ENCODE results near the gene PAOX. TPM values are rescaled to one million over a fixed set of nuclear protein-coding genes. Genes with fewer than 3 reads are reported as not detected.

The PAOX gene
- total and polyA plus RNA-seq, 2 of the 13 experiments (the other 11 are each of a cell fraction or from before 2014, with no cell fraction given), result 0.49 to 0.77 TPM

DNA sequence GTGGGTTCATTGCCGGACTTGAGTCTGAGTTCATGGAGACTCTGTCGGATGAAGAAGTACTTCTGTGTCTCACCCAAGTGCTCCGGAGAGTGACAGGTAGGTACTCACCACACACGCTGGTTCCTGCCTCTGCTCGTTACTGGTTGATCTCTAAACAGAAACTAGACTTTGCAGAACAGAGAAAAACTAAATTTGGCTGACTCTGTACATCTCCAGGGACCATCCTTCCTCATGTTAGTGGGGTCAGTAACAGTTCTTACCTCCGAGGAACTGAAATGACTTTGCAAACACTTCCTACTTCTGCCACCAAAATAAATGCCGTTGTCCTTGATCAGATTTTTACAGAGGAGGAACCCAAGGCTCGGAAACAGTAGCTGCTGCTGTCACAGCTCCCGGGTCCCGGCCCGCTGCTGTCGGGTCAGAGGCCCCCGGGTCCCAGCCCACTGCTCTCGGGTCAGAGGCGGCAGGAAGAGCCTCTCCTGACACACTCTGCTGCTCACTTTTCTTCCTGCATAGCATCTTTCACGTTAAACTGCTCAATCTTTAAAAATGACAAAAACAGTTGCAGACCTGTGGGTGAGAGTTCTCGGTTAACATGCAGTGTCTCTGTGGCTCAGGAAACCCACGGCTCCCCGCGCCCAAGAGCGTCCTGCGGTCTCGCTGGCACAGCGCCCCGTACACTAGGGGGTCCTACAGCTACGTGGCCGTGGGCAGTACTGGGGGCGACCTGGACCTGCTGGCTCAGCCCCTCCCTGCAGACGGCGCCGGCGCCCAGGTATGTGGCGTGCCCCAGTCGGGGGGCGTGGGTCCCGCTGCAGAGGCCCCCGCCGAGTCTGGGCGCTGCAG, 10.1 kb downstream of the PAOX start:
- POLR2A ChIA-PET, result no interaction called here
- Histone ChIP-seq H3K79me2 (ENCODE audit: insufficient read depth, low read length) (no peaks in the 10 kb centered on the region), H2AFZ (ENCODE audit: low read length) (no peak overlapping the region), H3K27me3 (ENCODE audit: control insufficient read depth in 1 of 2, insufficient read depth in 2 of 2, low read length in 2 of 2) (no peaks in the 10 kb centered on the region), H3K4me3 (replicated peaks in 1 of 3; ENCODE audit: insufficient read depth in 1 of 3, low read depth in 2 of 3, low read length in 3 of 3) (no peak overlapping the region), H3K9ac (ENCODE audit: insufficient read depth, low read depth, low read length) (no peak overlapping the region), H3K36me3 (replicated peaks in 1 of 2; ENCODE audit: control insufficient read depth in 1 of 2, insufficient read depth in 2 of 2, low read length in 2 of 2) (no peaks in the 10 kb centered on the region), H3K27ac (ENCODE audit: extremely low read length, insufficient read depth, low read length) (no peak overlapping the region), H4K20me1 (ENCODE audit: insufficient read depth, low read length) (no peaks in the 10 kb centered on the region), H3K4me1 (ENCODE audit: insufficient read depth, low read length) (peaks cover 13% of the 10 kb centered on the region), H3K9me3 (ENCODE audit: low read length) (no peaks in the 10 kb centered on the region), H3K4me2 (ENCODE audit: low read depth, low read length) (no peak overlapping the region)
- in situ Hi-C loops (cut with HindIII; ENCODE audit: extremely low pct_ligation_motif_present, low pct_unique_long_range_greater_than_20kb) (no loop called here), intact Hi-C loops (cut with micrococcal nuclease; ENCODE audit: unreplicated experiment) (no loop called here)
- no peak for ATAC-seq
- CTCF ChIA-PET (ENCODE audit: low intra/inter-chr PET ratio, low total read pairs), result no interaction called here
- DNase-seq (ENCODE audit: low spot score), result no peak
- 81% methylated on average over 21 of the region's 39 CpGs for WGBS (ENCODE audit: low lambda C conversion rate)
- FAIRE-seq, result no peak
- no TSS peak for BruUV-seq (replicated peaks)
- no peak for TF ChIP-seq FOXJ3 (CRISPR knock-in tag; IDR thresholded peaks at IDR 0.05; ENCODE audit: borderline replicate concordance)
- TF ChIP-seq, protein P1, sequence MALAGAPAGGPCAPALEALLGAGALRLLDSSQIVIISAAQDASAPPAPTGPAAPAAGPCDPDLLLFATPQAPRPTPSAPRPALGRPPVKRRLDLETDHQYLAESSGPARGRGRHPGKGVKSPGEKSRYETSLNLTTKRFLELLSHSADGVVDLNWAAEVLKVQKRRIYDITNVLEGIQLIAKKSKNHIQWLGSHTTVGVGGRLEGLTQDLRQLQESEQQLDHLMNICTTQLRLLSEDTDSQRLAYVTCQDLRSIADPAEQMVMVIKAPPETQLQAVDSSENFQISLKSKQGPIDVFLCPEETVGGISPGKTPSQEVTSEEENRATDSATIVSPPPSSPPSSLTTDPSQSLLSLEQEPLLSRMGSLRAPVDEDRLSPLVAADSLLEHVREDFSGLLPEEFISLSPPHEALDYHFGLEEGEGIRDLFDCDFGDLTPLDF (CRISPR knock-in tag; IDR thresholded peaks at IDR 0.05), result no peak
- TF ChIP-seq FOXA1 (IDR thresholded peaks at IDR 0.05), result no peak
- no peak for TF ChIP-seq FOXA1 (CRISPR knock-in tag; IDR thresholded peaks at IDR 0.05)
- no peak for TF ChIP-seq ZNF879 (CRISPR knock-in tag; IDR thresholded peaks at IDR 0.05)
- TF ChIP-seq, protein P2, sequence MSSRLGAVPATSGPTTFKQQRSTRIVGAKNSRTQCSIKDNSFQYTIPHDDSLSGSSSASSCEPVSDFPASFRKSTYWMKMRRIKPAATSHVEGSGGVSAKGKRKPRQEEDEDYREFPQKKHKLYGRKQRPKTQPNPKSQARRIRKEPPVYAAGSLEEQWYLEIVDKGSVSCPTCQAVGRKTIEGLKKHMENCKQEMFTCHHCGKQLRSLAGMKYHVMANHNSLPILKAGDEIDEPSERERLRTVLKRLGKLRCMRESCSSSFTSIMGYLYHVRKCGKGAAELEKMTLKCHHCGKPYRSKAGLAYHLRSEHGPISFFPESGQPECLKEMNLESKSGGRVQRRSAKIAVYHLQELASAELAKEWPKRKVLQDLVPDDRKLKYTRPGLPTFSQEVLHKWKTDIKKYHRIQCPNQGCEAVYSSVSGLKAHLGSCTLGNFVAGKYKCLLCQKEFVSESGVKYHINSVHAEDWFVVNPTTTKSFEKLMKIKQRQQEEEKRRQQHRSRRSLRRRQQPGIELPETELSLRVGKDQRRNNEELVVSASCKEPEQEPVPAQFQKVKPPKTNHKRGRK (CRISPR knock-in tag; IDR thresholded peaks at IDR 0.05), result no peak
- no peak for TF ChIP-seq KLF15 (CRISPR knock-in tag; IDR thresholded peaks at IDR 0.05; ENCODE audit: borderline replicate concordance)
- TF ChIP-seq, protein P3, sequence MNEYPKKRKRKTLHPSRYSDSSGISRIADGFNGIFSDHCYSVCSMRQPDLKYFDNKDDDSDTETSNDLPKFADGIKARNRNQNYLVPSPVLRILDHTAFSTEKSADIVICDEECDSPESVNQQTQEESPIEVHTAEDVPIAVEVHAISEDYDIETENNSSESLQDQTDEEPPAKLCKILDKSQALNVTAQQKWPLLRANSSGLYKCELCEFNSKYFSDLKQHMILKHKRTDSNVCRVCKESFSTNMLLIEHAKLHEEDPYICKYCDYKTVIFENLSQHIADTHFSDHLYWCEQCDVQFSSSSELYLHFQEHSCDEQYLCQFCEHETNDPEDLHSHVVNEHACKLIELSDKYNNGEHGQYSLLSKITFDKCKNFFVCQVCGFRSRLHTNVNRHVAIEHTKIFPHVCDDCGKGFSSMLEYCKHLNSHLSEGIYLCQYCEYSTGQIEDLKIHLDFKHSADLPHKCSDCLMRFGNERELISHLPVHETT (CRISPR knock-in tag; conservative IDR thresholded peaks at IDR 0.05), result no peak
- TF ChIP-seq ZNF782 (CRISPR knock-in tag; IDR thresholded peaks at IDR 0.05; ENCODE audit: borderline replicate concordance), result no peak
- no peak for TF ChIP-seq EZH2 (conservative IDR thresholded peaks at IDR 0.05; ENCODE audit: low read depth, low read length)
- no peak for TF ChIP-seq ELF3 (CRISPR knock-in tag; IDR thresholded peaks at IDR 0.05)
- TF ChIP-seq, protein P4, sequence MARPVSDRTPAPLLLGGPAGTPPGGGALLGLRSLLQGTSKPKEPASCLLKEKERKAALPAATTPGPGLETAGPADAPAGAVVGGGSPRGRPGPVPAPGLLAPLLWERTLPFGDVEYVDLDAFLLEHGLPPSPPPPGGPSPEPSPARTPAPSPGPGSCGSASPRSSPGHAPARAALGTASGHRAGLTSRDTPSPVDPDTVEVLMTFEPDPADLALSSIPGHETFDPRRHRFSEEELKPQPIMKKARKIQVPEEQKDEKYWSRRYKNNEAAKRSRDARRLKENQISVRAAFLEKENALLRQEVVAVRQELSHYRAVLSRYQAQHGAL (CRISPR knock-in tag; IDR thresholded peaks at IDR 0.05; ENCODE audit: not compliant biosample characterization), result no peak
- no peak for TF ChIP-seq FOXA3 (CRISPR knock-in tag; IDR thresholded peaks at IDR 0.05)
- TF ChIP-seq ZBTB7B (CRISPR knock-in tag; IDR thresholded peaks at IDR 0.05), result no peak
- TF ChIP-seq, protein P5, sequence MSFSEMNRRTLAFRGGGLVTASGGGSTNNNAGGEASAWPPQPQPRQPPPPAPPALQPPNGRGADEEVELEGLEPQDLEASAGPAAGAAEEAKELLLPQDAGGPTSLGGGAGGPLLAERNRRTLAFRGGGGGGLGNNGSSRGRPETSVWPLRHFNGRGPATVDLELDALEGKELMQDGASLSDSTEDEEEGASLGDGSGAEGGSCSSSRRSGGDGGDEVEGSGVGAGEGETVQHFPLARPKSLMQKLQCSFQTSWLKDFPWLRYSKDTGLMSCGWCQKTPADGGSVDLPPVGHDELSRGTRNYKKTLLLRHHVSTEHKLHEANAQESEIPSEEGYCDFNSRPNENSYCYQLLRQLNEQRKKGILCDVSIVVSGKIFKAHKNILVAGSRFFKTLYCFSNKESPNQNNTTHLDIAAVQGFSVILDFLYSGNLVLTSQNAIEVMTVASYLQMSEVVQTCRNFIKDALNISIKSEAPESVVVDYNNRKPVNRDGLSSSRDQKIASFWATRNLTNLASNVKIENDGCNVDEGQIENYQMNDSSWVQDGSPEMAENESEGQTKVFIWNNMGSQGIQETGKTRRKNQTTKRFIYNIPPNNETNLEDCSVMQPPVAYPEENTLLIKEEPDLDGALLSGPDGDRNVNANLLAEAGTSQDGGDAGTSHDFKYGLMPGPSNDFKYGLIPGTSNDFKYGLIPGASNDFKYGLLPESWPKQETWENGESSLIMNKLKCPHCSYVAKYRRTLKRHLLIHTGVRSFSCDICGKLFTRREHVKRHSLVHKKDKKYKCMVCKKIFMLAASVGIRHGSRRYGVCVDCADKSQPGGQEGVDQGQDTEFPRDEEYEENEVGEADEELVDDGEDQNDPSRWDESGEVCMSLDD (CRISPR knock-in tag; IDR thresholded peaks at IDR 0.05; ENCODE audit: borderline replicate concordance), result no peak
- no peak for TF ChIP-seq CBX5 (CRISPR knock-in tag; IDR thresholded peaks at IDR 0.05; ENCODE audit: borderline replicate concordance)

Data from HepG2 (cell line).